IMR-90 (cell line): ENCODE data around the gene RIPK1. TPM values are rescaled to one million over a fixed set of nuclear protein-coding genes. Genes with fewer than 3 reads are reported as not detected.

ENCODE experiments used
- ATAC-seq: fragments of 200-7000 bp; cut with Tn5 transposase; 2 replicates; pipeline ENCODE4 v1.9.1; 2020; ENCODE audit warnings: low read depth, mild to moderate bottlenecking, moderate library complexity
- BruUV-seq: library from RNA; stranded (reverse); fragments of 400-500 nt; replicated peaks from 2 replicates; lab custom pipeline; 2021; lab: Mats Ljungman, UMichigan
- CTCF ChIA-PET: fragments of 300-600 bp; formaldehyde crosslinking; extraction: SDS; loops from one replicate; lab custom pipeline; 2021; ENCODE audit warnings: antibody characterized with exemption; lab: Yijun Ruan, JAX
- POLR2A ChIA-PET: fragments of 300-600 bp; sonication (Branson Sonifier 250); formaldehyde crosslinking; loops from one replicate; lab custom pipeline; 2022; ENCODE audit warnings: antibody characterized with exemption; ENCODE audit not compliant: unreplicated experiment; lab: Charles Lee
- DNase-seq: peaks from one replicate; pipeline ENCODE4 v3.0.0; 2013
- H2AFZ ChIP-seq: replicated peaks from 2 replicates; pipeline ENCODE3; 2013; ENCODE audit warnings: low read length, mild to moderate bottlenecking; ENCODE audit not compliant: poor library complexity
- H2AK5ac ChIP-seq: 2 replicates; pipeline ENCODE4 v1.6.1; 2013; ENCODE audit warnings: low read depth, low read length, inconsistent platforms
- H2AK9ac ChIP-seq: replicated peaks from 2 replicates; pipeline ENCODE3; 2013; ENCODE audit warnings: mild to moderate bottlenecking, low read depth, low read length, moderate library complexity; ENCODE audit not compliant: poor library complexity
- H2BK120ac ChIP-seq: 2 replicates; pipeline ENCODE4 v1.6.1; 2013; ENCODE audit warnings: low read depth, low read length, inconsistent platforms
- H2BK15ac ChIP-seq: 3 replicates; pipeline ENCODE4 v1.6.1; 2013; ENCODE audit warnings: low read depth, low read length, inconsistent platforms
- H2BK20ac ChIP-seq: 2 replicates; pipeline ENCODE4 v1.6.1; 2013; ENCODE audit warnings: low read depth, mild to moderate bottlenecking, inconsistent platforms, low read length, moderate library complexity
- H2BK5ac ChIP-seq: 2 replicates; pipeline ENCODE4 v1.6.1; 2013; ENCODE audit warnings: mild to moderate bottlenecking, low read depth, low read length, inconsistent platforms; ENCODE audit not compliant: poor library complexity, severe bottlenecking
- H3K14ac ChIP-seq: replicated peaks from 2 replicates; pipeline ENCODE4 v1.6.1; 2013; ENCODE audit warnings: low read depth, low read length, inconsistent platforms
- H3K18ac ChIP-seq: 2 replicates; pipeline ENCODE4 v1.6.1; 2013; ENCODE audit warnings: low read depth, low read length, control low read depth
- H3K23ac ChIP-seq: 2 replicates; pipeline ENCODE4 v1.6.1; 2013; ENCODE audit warnings: low read depth, low read length, inconsistent platforms
- H3K27ac ChIP-seq: 2 replicates; pipeline ENCODE4 v1.5.1; 2013; ENCODE audit warnings: mild to moderate bottlenecking, control low read depth, low read length; ENCODE audit not compliant: insufficient read depth
- H3K27me3 ChIP-seq: 2 replicates; pipeline ENCODE4 v1.6.1; 2013; ENCODE audit warnings: low read length; ENCODE audit not compliant: control insufficient read depth, insufficient read depth
- H3K36me3 ChIP-seq: 2 replicates; pipeline ENCODE4 v1.6.1; 2013; ENCODE audit warnings: low read length, mixed read lengths; ENCODE audit not compliant: control insufficient read depth, insufficient read depth
- H3K4ac ChIP-seq: 2 replicates; pipeline ENCODE4 v1.6.1; 2013; ENCODE audit warnings: low read depth, low read length, inconsistent platforms
- H3K4me1 ChIP-seq: 2 replicates; pipeline ENCODE4 v1.6.1; 2013; ENCODE audit warnings: low read length, mixed read lengths; ENCODE audit not compliant: control insufficient read depth, insufficient read depth
- H3K4me2 ChIP-seq: 2 replicates; pipeline ENCODE4 v1.6.1; 2013; ENCODE audit warnings: low read depth, mild to moderate bottlenecking, control low read depth, low read length, moderate library complexity
- H3K4me3 ChIP-seq: 2 replicates; pipeline ENCODE4 v1.5.1; 2013; ENCODE audit warnings: low read depth, mild to moderate bottlenecking, control low read depth, low read length, moderate library complexity; ENCODE audit not compliant: insufficient read depth
- H3K56ac ChIP-seq: 2 replicates; pipeline ENCODE4 v1.6.1; 2013; ENCODE audit warnings: low read length, inconsistent platforms; ENCODE audit not compliant: insufficient read depth; ENCODE audit errors: extremely low read depth
- H3K79me1 ChIP-seq, 2 experiments: 2 replicates each; pipeline ENCODE4 v1.6.1; 2013; ENCODE audit warnings: low read length in 2 of 2, inconsistent platforms in 1 of 2, low read depth in 1 of 2
- H3K9ac ChIP-seq: 2 replicates; pipeline ENCODE4 v1.6.1; 2013; ENCODE audit warnings: low read depth, low read length, control low read depth
- H3K9me1 ChIP-seq: 2 replicates; pipeline ENCODE4 v1.6.1; 2013; ENCODE audit warnings: low read length, inconsistent platforms; ENCODE audit not compliant: insufficient read depth
- H3K9me3 ChIP-seq: 2 replicates; pipeline ENCODE4 v1.6.1; 2013; ENCODE audit warnings: low read length; ENCODE audit not compliant: control insufficient read depth, insufficient read depth
- H4K20me1 ChIP-seq: 2 replicates; pipeline ENCODE4 v1.6.1; 2013; ENCODE audit warnings: low read length, inconsistent platforms; ENCODE audit not compliant: insufficient read depth
- H4K5ac ChIP-seq: 2 replicates; pipeline ENCODE4 v1.6.1; 2013; ENCODE audit warnings: mild to moderate bottlenecking, low read depth, low read length, control low read depth
- H4K8ac ChIP-seq, 2 experiments: 2 replicates each; pipeline ENCODE4 v1.6.1; 2013; ENCODE audit warnings: low read depth in 2 of 2, low read length in 2 of 2, control low read depth in 1 of 2, inconsistent platforms in 1 of 2
- H4K91ac ChIP-seq: 2 replicates; pipeline ENCODE4 v1.6.1; 2013; ENCODE audit warnings: low read depth, low read length, inconsistent platforms; ENCODE audit not compliant: insufficient read depth
- CTCF ChIP-seq: conservative IDR thresholded peaks from 2 replicates; pipeline ENCODE4 v1.5.1; 2012; ENCODE audit warnings: mild to moderate bottlenecking, low read depth, low read length, improper control_type of control experiment
- ELK1 ChIP-seq: fragments of 150-350 bp; IDR thresholded peaks from 2 replicates; pipeline ENCODE4 v1.6.1; 2016; ENCODE audit warnings: low read depth, mild to moderate bottlenecking, low read length, moderate library complexity, borderline replicate concordance
- FOS ChIP-seq: fragments of 150-350 bp; IDR thresholded peaks from 2 replicates; pipeline ENCODE4 v1.6.1; 2016; ENCODE audit warnings: low read depth, low read length
- MAFK ChIP-seq: IDR thresholded peaks from 2 replicates; pipeline ENCODE4 v1.6.1; 2012; ENCODE audit warnings: low read depth, low read length, improper control_type of control experiment
- POLR2A ChIP-seq: IDR thresholded peaks from 2 replicates; pipeline ENCODE4 v1.6.1; 2012; ENCODE audit warnings: mild to moderate bottlenecking, low read depth, low read length
- SMC3 ChIP-seq: fragments of 150-350 bp; IDR thresholded peaks from 2 replicates; pipeline ENCODE4 v1.6.1; 2016; ENCODE audit warnings: low read depth, mild to moderate bottlenecking, antibody characterized with exemption, low read length, moderate library complexity
- WGBS, 2 experiments: methylation state at CpG; one replicate each; pipeline versions ENCODE4 v1.1.5 to v1.1.7; 2013; ENCODE audit warnings: missing lambda C conversion rate in 2 of 2; ENCODE audit not compliant: insufficient read length in 1 of 2; ENCODE audit errors: extremely low coverage in 2 of 2; 5-methylcytosine and 5-hydroxymethylcytosine counted together
- dilution Hi-C: fragments of 300-500 bp; cut with HindIII; formaldehyde crosslinking; loops from one replicate; pipeline ENCODE4 v1.14.3; 2018; ENCODE audit warnings: low sequenced_read_pairs; ENCODE audit not compliant: unreplicated experiment
- in situ Hi-C: fragments of 300-500 bp; cut with MboI; formaldehyde crosslinking; loops from 3 replicates; pipeline ENCODE4 v1.14.3; 2019; ENCODE audit warnings: low sequenced_read_pairs, inconsistent platforms, mixed read lengths
- intact Hi-C: fragments of 100-400 bp; cut with micrococcal nuclease; formaldehyde crosslinking; loops from 2 replicates; pipeline ENCODE4 v1.10.0; 2022
- polyA plus RNA-seq, 3 experiments: library from polyadenylated mRNA; depleted of rRNA; stranded (reverse); fragments of >200 nt; gene quantifications; 2 replicates each; pipeline ENCODE4 v1.2.3, GENCODE V29; 2012; ENCODE audit warnings: low replicate concordance in 1 of 3
- total RNA-seq: library from RNA; depleted of rRNA; stranded (reverse); fragments of >200 nt; gene quantifications from 2 replicates; pipeline ENCODE4 v1.2.3, GENCODE V29; 2012

The RIPK1 gene
- total and polyA plus RNA-seq, 2 of the 4 experiments (the other 2 are of a cell fraction): 12.6 to 25.6 TPM

- no peak overlapping the region for H3K23ac ChIP-seq
- H3K27ac ChIP-seq: no peak overlapping the region
- H4K8ac ChIP-seq: no peak overlapping the region
- H3K4me2 ChIP-seq: no peak overlapping the region
- H2AK9ac ChIP-seq: no peak overlapping the region
- H3K4ac ChIP-seq: no peak overlapping the region
- WGBS, 2 experiments: no CpG with 5 or more reads among the region's 7 CpGs
- no TSS peak for BruUV-seq
- H2BK20ac ChIP-seq: no peak overlapping the region
- peaks cover 44% of the 10 kb centered on the region for H3K36me3 ChIP-seq
- no peak overlapping the region for H3K4me3 ChIP-seq
- no peak overlapping the region for H3K18ac ChIP-seq
- no peak overlapping the region for H2BK120ac ChIP-seq
- H3K9me3 ChIP-seq: no peaks in the 10 kb centered on the region
- in situ Hi-C loops: no loop called here
- no peaks in the 10 kb centered on the region for H3K27me3 ChIP-seq
- no peak overlapping the region for H4K91ac ChIP-seq
- H3K79me1 ChIP-seq: peaks cover 23 to 58% of the 10 kb centered on the region in 2 experiments
- TF ChIP-seq POLR2A (no peak), ELK1 (no peak), FOS (no peak), SMC3 (no peak), CTCF (no peak), MAFK (peak; percentile 41)
- H3K4me1 ChIP-seq: peaks cover 10% of the 10 kb centered on the region
- DNase-seq (no peak), ATAC-seq (no peak)
- no peak overlapping the region for H3K14ac ChIP-seq
- dilution Hi-C loops: no loop called here
- H2BK5ac ChIP-seq: no peak overlapping the region
- CTCF ChIA-PET: interaction anchor here (0.7 to 1.1 kb wide), 2 partner anchors 11 to 63 kb away, joined by 3 read pairs; no protein-coding TSS in a partner anchor
- no peak overlapping the region for H2BK15ac ChIP-seq
- H2AK5ac ChIP-seq: no peak overlapping the region
- H3K9ac ChIP-seq: no peak overlapping the region
- H4K5ac ChIP-seq: no peak overlapping the region; the same call in 1 of the 2 replicates
- POLR2A ChIA-PET: interaction anchor here (0.6 kb wide), 2 partner anchors 80 to 976 kb away, joined by 4 to 6 read pairs; no protein-coding TSS in a partner anchor
- intact Hi-C loops: no loop called here
- peaks cover 10% of the 10 kb centered on the region; the same call in 1 of the 2 replicates for H3K9me1 ChIP-seq
- no peaks in the 10 kb centered on the region for H4K20me1 ChIP-seq
- no peak overlapping the region for H3K56ac ChIP-seq
- no peak overlapping the region for H2AFZ ChIP-seq
These were observed 18.1 kb downstream of the RIPK1 start for GRCh38 chr6:3086282-3086946.
